GM19043 (cell line): ENCODE measurements around the gene CD160.
"Not testable (repeated sequence)": the region's sequence is repeated elsewhere in the genome, so short reads cannot be mapped to it uniquely, and the experiment has no call there.

Experiments
- ATAC-seq: cut with Tn5 transposase; IDR thresholded peaks from one replicate; pipeline ENCODE4 v1.9.1; 2021; ENCODE audit warnings: low read depth; ENCODE audit not compliant: unreplicated experiment

CD160 gene

GRCh38 chr1:145757420-145757819, 38.1 kb downstream of the CD160 start:
- ATAC-seq = no peak

GRCh38 chr1:145758116-145758515, 38.8 kb downstream of the CD160 start:
- no peak for ATAC-seq

GRCh38 chr1:145758575-145758974, 39.3 kb downstream of the CD160 start:
- ATAC-seq = no peak

- no peak for ATAC-seq
Measured at GRCh38 chr1:145759721-145760120, 40.4 kb downstream of the CD160 start.

- not testable (repeated sequence) for ATAC-seq
Measured at GRCh38 chr1:145760395-145760949, 41.2 kb downstream of the CD160 start.

- not testable (repeated sequence) for ATAC-seq
Measured at GRCh38 chr1:145761498-145761897, 42.2 kb downstream of the CD160 start.

- ATAC-seq = not testable (repeated sequence)
Measured at GRCh38 chr1:145762001-145762400, 42.7 kb downstream of the CD160 start.

GRCh38 chr1:145764231-145764940, 45.1 kb downstream of the CD160 start:
- ATAC-seq = not testable (repeated sequence)

- not testable (repeated sequence) for ATAC-seq
Measured at GRCh38 chr1:145765127-145765526, 45.8 kb downstream of the CD160 start.

- not testable (repeated sequence) for ATAC-seq
Measured at GRCh38 chr1:145765585-145766360, 46.5 kb downstream of the CD160 start.

GRCh38 chr1:145766926-145767325, 47.6 kb downstream of the CD160 start:
- ATAC-seq = not testable (repeated sequence)

- not testable (repeated sequence) for ATAC-seq
Measured at GRCh38 chr1:145768004-145768403, 48.7 kb downstream of the CD160 start.

GRCh38 chr1:145771056-145771455, 51.8 kb downstream of the CD160 start:
- ATAC-seq = no peak

- ATAC-seq = no peak
Measured at GRCh38 chr1:145773423-145773822, 54.1 kb downstream of the CD160 start.

GRCh38 chr1:145777357-145778145, 58.3 kb downstream of the CD160 start:
- ATAC-seq = no peak

GRCh38 chr1:145778146-145778540, 58.8 kb downstream of the CD160 start:
- no peak for ATAC-seq

- ATAC-seq = no peak
Measured at GRCh38 chr1:145782272-145783099, 63.2 kb downstream of the CD160 start.

- no peak for ATAC-seq
Measured at GRCh38 chr1:145784409-145784808, 65.1 kb downstream of the CD160 start.

GRCh38 chr1:145785547-145785946, 66.2 kb downstream of the CD160 start:
- ATAC-seq = no peak

GRCh38 chr1:145786271-145786670, 67.0 kb downstream of the CD160 start:
- ATAC-seq = no peak
